Activated naive CD4-positive, alpha-beta T cell treated with anti-CD3 and anti-CD28 coated beads, Interleukin-2, amount 50 U/mL, for 72 hours (primary cell): ENCODE results near the gene ATP4A. TPM values are rescaled to one million over a fixed set of nuclear protein-coding genes. Genes with fewer than 3 reads are reported as not detected.

Experiments used
- ATAC-seq, 2 donors: fragments of 150-1000 bp; cut with Tn5 transposase; 2 replicates each; pipeline ENCODE4 v1.10.0; 2021; ENCODE audit warnings: mild to moderate bottlenecking in 2 of 2, moderate library complexity in 2 of 2
- DNase-seq, 2 donors: peaks; one replicate each; pipeline ENCODE4 v3.0.0; 2021 to 2022; ENCODE audit warnings: low spot score in 2 of 2
- H3K27ac Mint-ChIP-seq, 2 donors: one replicate each; pipeline ENCODE4 v1.8.0; 2022; ENCODE audit warnings: mild to moderate bottlenecking in 2 of 2, mixed read lengths in 2 of 2
- H3K36me3 Mint-ChIP-seq, 2 donors: one replicate each; pipeline ENCODE4 v1.8.0; 2022; ENCODE audit warnings: mixed read lengths in 2 of 2
- H3K9me3 Mint-ChIP-seq, 2 donors: one replicate each; pipeline ENCODE4 v1.8.0; 2022; ENCODE audit warnings: mixed read lengths in 2 of 2
- total RNA-seq, 2 donors: library from RNA; stranded (reverse); gene quantifications; one replicate each; pipeline ENCODE4 v1.2.3, GENCODE V29; 2022

Gene ATP4A
- total RNA-seq, 2 donors from 2014 or later: not detected

DNA sequence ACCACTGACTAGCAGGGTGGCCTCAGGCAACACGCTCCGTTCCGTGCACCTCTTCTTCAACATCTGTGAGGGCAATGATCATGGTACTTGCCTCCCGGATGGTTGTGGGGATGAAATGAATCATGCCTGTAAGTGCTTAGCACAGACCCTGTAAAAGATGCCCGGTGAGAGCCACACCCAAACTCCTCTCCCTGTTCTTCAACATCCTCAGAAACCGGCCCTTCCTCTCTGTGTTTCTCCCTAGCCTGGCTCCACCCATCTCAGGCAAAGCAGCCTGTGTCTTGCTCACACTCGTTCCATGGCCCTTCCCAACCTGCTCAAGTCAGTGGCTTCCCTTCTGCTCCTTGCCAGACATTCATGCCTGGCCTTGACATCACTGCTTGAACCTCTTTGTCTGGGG lies 44.2 kb downstream of the ATP4A start:
- Mint-ChIP-seq H3K27ac (no peak overlapping the region), H3K36me3 (no peaks in the 10 kb centered on the region), H3K9me3 (no peaks in the 10 kb centered on the region)
- no peak for ATAC-seq
- DNase-seq: no peak

- Mint-ChIP-seq H3K27ac (no peak overlapping the region), H3K36me3 (no peaks in the 10 kb centered on the region), H3K9me3 (no peaks in the 10 kb centered on the region)
- no peak for DNase-seq
- no peak for ATAC-seq
Observed at GRCh38 chr19:35518313-35518712, 45.1 kb downstream of the ATP4A start.

GRCh38 chr19:35517342-35517741 lies 46.1 kb downstream of the ATP4A start:
- ATAC-seq (no peak), DNase-seq (no peak)
- Mint-ChIP-seq H3K27ac (no peak overlapping the region), H3K36me3 (no peaks in the 10 kb centered on the region), H3K9me3 (no peaks in the 10 kb centered on the region)

GRCh38 chr19:35516310-35516709 lies 47.1 kb downstream of the ATP4A start:
- Mint-ChIP-seq H3K36me3 (no peaks in the 10 kb centered on the region), H3K27ac (no peak overlapping the region), H3K9me3 (no peaks in the 10 kb centered on the region)
- ATAC-seq (no peak), DNase-seq (no peak)

GRCh38 chr19:35514282-35514809 lies 49.1 kb downstream of the ATP4A start:
- ATAC-seq (no peak), DNase-seq (no peak)
- H3K36me3 Mint-ChIP-seq: no peaks in the 10 kb centered on the region
- no peaks in the 10 kb centered on the region for H3K9me3 Mint-ChIP-seq
- H3K27ac Mint-ChIP-seq: no peak overlapping the region

DNA sequence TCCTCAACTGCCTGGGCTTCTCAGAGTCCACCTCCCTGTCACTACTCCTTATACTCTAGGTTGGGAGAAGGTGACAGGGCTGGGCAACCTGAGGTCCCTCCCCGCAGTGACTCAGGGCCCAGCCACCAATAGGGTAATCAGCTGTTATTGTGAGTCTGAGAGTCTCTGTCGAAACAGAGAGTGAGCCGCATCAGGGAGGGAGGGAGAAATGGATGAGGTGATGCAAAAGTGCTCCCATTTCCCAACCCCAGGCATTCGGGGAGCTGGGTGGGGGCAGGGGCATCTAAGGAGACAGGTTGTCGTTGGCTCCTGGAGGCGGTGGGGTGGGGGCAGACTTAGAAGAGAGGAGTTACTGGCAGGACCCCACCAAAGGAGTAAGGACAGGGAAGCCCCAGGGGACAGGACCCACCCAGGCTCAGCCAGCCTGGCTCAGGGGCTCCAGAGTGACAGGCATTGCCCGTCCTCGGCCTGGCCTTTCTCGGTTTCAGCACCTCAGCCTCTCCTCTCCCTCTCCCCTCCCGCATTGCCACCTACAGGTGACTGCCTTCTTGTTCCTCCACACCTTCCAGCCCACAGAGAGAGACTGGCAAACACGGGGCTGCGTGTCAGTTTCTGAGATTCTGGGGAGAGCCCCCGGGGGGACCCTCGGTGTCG lies 49.7 kb downstream of the ATP4A start, which contains the start of gene DMKN:
Gene DMKN, minus strand, starts transcription at position 22 of the 654 bp plus-strand sequence. CDS start 174 bp downstream, outside the sequence.
- no peaks in the 10 kb centered on the region for H3K36me3 Mint-ChIP-seq
- H3K9me3 Mint-ChIP-seq: no peaks in the 10 kb centered on the region
- no peak for ATAC-seq
- H3K27ac Mint-ChIP-seq: peak within 1 kb of the TSS in 1 of 2 donors; percentile 33
- no peak for DNase-seq

GRCh38 chr19:35512831-35513627 lies 50.4 kb downstream of the ATP4A start:
- Mint-ChIP-seq H3K36me3 (no peaks in the 10 kb centered on the region), H3K9me3 (no peaks in the 10 kb centered on the region), H3K27ac (no peak overlapping the region)
- DNase-seq (no peak), ATAC-seq (no peak)

GRCh38 chr19:35511337-35511736 lies 52.1 kb downstream of the ATP4A start:
- Mint-ChIP-seq H3K9me3 (no peaks in the 10 kb centered on the region), H3K36me3 (no peaks in the 10 kb centered on the region), H3K27ac (no peak overlapping the region)
- no peak for DNase-seq
- no peak for ATAC-seq

DNA sequence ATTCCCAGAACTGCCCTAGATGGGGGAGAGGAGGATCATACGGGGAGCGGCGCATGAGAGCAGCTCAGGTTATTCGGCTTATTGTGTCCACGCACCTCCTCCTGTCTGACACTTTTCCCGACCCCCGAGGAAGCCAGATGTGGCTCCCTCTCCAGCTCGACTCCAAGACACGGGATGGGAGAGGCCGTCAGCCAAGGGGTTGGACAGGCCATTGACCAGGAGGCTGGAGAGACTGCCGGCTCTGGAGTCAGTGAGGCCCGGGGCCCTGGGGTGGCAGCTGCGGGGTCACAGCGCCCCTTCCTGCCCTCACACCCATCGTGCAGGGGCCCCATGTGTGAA lies 52.9 kb downstream of the ATP4A start:
- no peaks in the 10 kb centered on the region for H3K9me3 Mint-ChIP-seq
- no peaks in the 10 kb centered on the region for H3K36me3 Mint-ChIP-seq
- peak; percentile 3 to 17 for ATAC-seq
- H3K27ac Mint-ChIP-seq: no peak overlapping the region
- no peak for DNase-seq

DNA sequence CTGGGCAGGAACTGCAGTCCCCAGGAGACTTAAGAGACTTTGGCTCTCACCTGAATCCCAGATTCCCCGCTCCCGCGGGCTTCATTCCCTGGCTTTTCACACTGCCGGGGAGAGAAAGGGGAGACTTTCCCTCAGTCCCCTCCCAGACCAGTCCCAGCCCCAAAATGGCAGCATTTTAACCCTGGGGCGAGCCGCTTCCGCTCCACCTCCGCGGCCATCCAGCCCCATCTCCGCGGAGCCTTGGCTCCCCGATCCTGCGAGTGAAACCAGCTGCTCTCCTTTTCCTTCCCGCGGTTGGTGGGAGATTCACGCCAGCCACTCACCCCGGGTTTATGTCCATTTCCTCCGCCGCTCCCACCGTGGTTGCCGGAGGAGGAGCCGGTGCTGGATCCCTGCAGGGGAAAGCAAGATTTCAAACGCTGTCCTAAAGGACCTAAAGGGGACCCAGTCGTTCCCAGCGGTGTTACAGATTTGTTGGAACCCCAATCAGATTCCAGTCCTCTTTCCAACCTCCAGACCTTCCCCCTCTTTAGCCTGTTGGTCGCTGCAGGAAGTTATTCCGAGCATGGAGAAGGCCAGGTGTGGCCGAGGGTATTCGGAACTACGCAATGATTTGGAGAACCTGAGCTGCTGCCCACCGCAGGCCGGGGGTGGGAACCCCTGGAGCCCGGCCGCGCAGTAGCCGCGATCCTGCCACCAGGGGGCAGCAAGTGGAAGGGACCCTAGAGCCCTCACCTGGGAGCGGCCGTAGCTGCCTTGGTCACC lies 53.4 kb downstream of the ATP4A start:
- H3K27ac Mint-ChIP-seq: no peak overlapping the region
- DNase-seq: peak; percentile 67 to 88
- peak; percentile 85 to 92 for ATAC-seq
- H3K9me3 Mint-ChIP-seq: no peaks in the 10 kb centered on the region
- H3K36me3 Mint-ChIP-seq: no peaks in the 10 kb centered on the region

GRCh38 chr19:35509018-35509652 lies 54.3 kb downstream of the ATP4A start:
- H3K27ac Mint-ChIP-seq: no peak overlapping the region
- ATAC-seq (peak; percentile 39 to 63), DNase-seq (peak in 1 of 2 donors; percentile 34)
- no peaks in the 10 kb centered on the region for H3K9me3 Mint-ChIP-seq
- H3K36me3 Mint-ChIP-seq: no peaks in the 10 kb centered on the region

- H3K36me3 Mint-ChIP-seq: no peaks in the 10 kb centered on the region
- ATAC-seq: no peak
- peak overlapping the region in 1 of 2 donors; percentile 72 for H3K27ac Mint-ChIP-seq
- DNase-seq: no peak
- H3K9me3 Mint-ChIP-seq: no peaks in the 10 kb centered on the region
Observed at GRCh38 chr19:35508129-35508528, 55.3 kb downstream of the ATP4A start.

- ATAC-seq: no peak
Observed at GRCh38 chr19:35507561-35507960, 55.9 kb downstream of the ATP4A start.

GRCh38 chr19:35506011-35506410 lies 57.4 kb downstream of the ATP4A start:
- Mint-ChIP-seq H3K36me3 (no peaks in the 10 kb centered on the region), H3K27ac (no peak overlapping the region), H3K9me3 (no peaks in the 10 kb centered on the region)
- no peak for DNase-seq
- no peak for ATAC-seq

More at GRCh38 chr19:35507561-35507960, 55.9 kb downstream of the ATP4A start:
- DNase-seq: no peak
- H3K36me3 Mint-ChIP-seq: no peaks in the 10 kb centered on the region
- H3K9me3 Mint-ChIP-seq: no peaks in the 10 kb centered on the region
- no peak overlapping the region for H3K27ac Mint-ChIP-seq

GRCh38 chr19:35502751-35503150 lies 60.7 kb downstream of the ATP4A start:
- ATAC-seq (no peak), DNase-seq (no peak)
- Mint-ChIP-seq H3K36me3 (no peaks in the 10 kb centered on the region), H3K9me3 (no peaks in the 10 kb centered on the region), H3K27ac (no peak overlapping the region)

- Mint-ChIP-seq H3K27ac (no peak overlapping the region), H3K9me3 (no peaks in the 10 kb centered on the region), H3K36me3 (no peaks in the 10 kb centered on the region)
- no peak for DNase-seq
- ATAC-seq: no peak
Observed at GRCh38 chr19:35501684-35502083, 61.8 kb downstream of the ATP4A start.

DNA sequence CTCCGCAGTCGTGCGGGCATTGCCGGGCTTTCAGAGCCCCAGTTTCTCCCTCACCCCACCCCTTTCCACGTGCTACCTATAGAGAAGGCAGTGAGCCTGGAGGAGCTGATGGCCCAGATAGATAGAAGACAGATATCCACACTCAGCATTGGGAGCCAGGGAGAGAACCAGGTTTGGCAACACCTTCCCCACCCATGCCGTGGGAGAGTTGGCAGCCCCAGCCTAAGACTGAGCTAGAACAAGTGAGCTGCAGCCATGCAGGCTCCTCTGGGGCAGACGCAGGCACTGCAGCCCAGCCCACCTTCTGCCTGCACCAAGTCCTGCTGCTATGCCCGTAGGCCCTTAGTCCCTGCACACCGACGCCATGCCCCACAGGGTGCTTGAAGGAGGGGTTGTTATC lies 62.8 kb downstream of the ATP4A start:
- Mint-ChIP-seq H3K27ac (no peak overlapping the region), H3K36me3 (no peaks in the 10 kb centered on the region), H3K9me3 (no peaks in the 10 kb centered on the region)
- DNase-seq (no peak), ATAC-seq (no peak)
